B cell (primary cell): ENCODE data around the gene EHD1. TPM values are rescaled to one million over a fixed set of nuclear protein-coding genes. Genes with fewer than 3 reads are reported as not detected.

Experiments used
- ATAC-seq: fragments of 200-7000 bp; cut with Tn5 transposase; one replicate; pipeline ENCODE4 v1.10.0; 2021; ENCODE audit warnings: low read depth, mild to moderate bottlenecking, moderate number of reproducible peaks, moderate library complexity
- CTCF ChIA-PET: fragments of 350-600 bp; sonication (Branson Sonifier 250); formaldehyde crosslinking; loops from one replicate; lab custom pipeline; 2021; ENCODE audit warnings: antibody characterized with exemption, inconsistent platforms; lab: Charles Lee
- POLR2A ChIA-PET: fragments of 350-600 bp; sonication (Branson Sonifier 250); formaldehyde crosslinking; loops from one replicate; lab custom pipeline; 2021; ENCODE audit warnings: antibody characterized with exemption; lab: Charles Lee
- DNase-seq: peaks from one replicate; pipeline ENCODE4 v3.0.0; 2013
- H2AFZ ChIP-seq: 2 replicates; pipeline ENCODE4 v1.6.1; 2012; ENCODE audit warnings: mild to moderate bottlenecking, low read depth, low read length; ENCODE audit not compliant: insufficient read depth, poor library complexity, severe bottlenecking
- H3K27ac ChIP-seq, 2 donors: 1 replicate in 1 of 2; 2 replicates in 1 of 2; pipeline ENCODE4 v1.5.1; 2012 to 2013; ENCODE audit warnings: low read length in 2 of 2, mild to moderate bottlenecking in 2 of 2, moderate library complexity in 1 of 2
- H3K27me3 ChIP-seq, 4 experiments: fragments of 200-600 bp in 1 of 4; sonication (generic) in 1 of 4; replicated peaks in 1 of 4; 1 replicate in 2 of 4; 2 replicates in 2 of 4; pipeline versions ENCODE4 v1.6.1 to v1.7.0; 2013 to 2016; ENCODE audit warnings: low read length in 3 of 4, mild to moderate bottlenecking in 2 of 4, mixed read lengths in 1 of 4, moderate library complexity in 1 of 4; ENCODE audit not compliant: insufficient read depth in 4 of 4, control insufficient read depth in 3 of 4; ENCODE audit errors: control extremely low read depth in 1 of 4
- H3K36me3 ChIP-seq, 2 experiments: replicated peaks in 1 of 2; 1 replicate in 1 of 2; 2 replicates in 1 of 2; pipeline versions ENCODE4 v1.6.1 to v1.7.1; 2013; ENCODE audit warnings: low read length in 1 of 2; ENCODE audit not compliant: insufficient read depth in 2 of 2, control insufficient read depth in 1 of 2; ENCODE audit errors: control extremely low read depth in 1 of 2, extremely low read depth in 1 of 2
- H3K4me1 ChIP-seq, 2 donors: fragments of 200-600 bp in 1 of 2; sonication (generic) in 1 of 2; 1 replicate in 1 of 2; 2 replicates in 1 of 2; pipeline versions ENCODE4 v1.5.1 to v1.6.1; 2013 to 2017; ENCODE audit warnings: low read length in 2 of 2; ENCODE audit not compliant: control insufficient read depth in 2 of 2, insufficient read depth in 2 of 2
- H3K4me2 ChIP-seq: replicated peaks from 2 replicates; pipeline ENCODE3; 2012; ENCODE audit warnings: mild to moderate bottlenecking, low read depth, low read length; ENCODE audit not compliant: poor library complexity, severe bottlenecking
- H3K4me3 ChIP-seq, 5 experiments: fragments of 200-600 bp in 1 of 5; sonication (generic) in 1 of 5; 1 replicate in 3 of 5; 2 replicates in 2 of 5; pipeline versions ENCODE4 v1.5.1 to v1.7.0; 2011 to 2016; ENCODE audit warnings: low read length in 4 of 5, mild to moderate bottlenecking in 4 of 5, low read depth in 2 of 5, control low read depth in 1 of 5, moderate library complexity in 1 of 5; ENCODE audit not compliant: insufficient read depth in 1 of 5; ENCODE audit errors: control extremely low read depth in 1 of 5, extremely low read depth in 1 of 5
- H3K79me2 ChIP-seq: fragments of 200-600 bp; sonication (generic); one replicate; pipeline ENCODE4 v1.6.0; 2016; ENCODE audit warnings: low read length; ENCODE audit not compliant: control insufficient read depth, insufficient read depth
- H3K9ac ChIP-seq: fragments of 200-600 bp; sonication (generic); 2 replicates; pipeline ENCODE4 v1.6.1; 2017; ENCODE audit warnings: mild to moderate bottlenecking, low read length, moderate library complexity
- H3K9me3 ChIP-seq, 3 donors: one replicate each; pipeline versions ENCODE4 v1.6.1 to v1.7.1; 2013; ENCODE audit warnings: low read length in 2 of 3; ENCODE audit not compliant: control insufficient read depth in 2 of 3, insufficient read depth in 1 of 3; ENCODE audit errors: control extremely low read depth in 1 of 3
- H4K20me1 ChIP-seq: 2 replicates; pipeline ENCODE4 v1.6.0; 2012; ENCODE audit warnings: mild to moderate bottlenecking, low read length; ENCODE audit not compliant: insufficient read depth, control insufficient read depth, poor library complexity, severe bottlenecking
- H3K27ac Mint-ChIP-seq: one replicate; pipeline ENCODE4 v1.8.0; 2021; ENCODE audit warnings: mixed read lengths
- H3K27me3 Mint-ChIP-seq: one replicate; pipeline ENCODE4 v1.8.0; 2021; ENCODE audit warnings: mixed read lengths
- H3K4me1 Mint-ChIP-seq: one replicate; pipeline ENCODE4 v1.8.0; 2021; ENCODE audit warnings: mixed read lengths
- H3K4me3 Mint-ChIP-seq: one replicate; pipeline ENCODE4 v1.8.0; 2021; ENCODE audit warnings: mixed read lengths
- H3K9me3 Mint-ChIP-seq: one replicate; pipeline ENCODE4 v1.8.0; 2022; ENCODE audit warnings: mixed read lengths; ENCODE audit not compliant: insufficient read depth
- CTCF ChIP-seq: fragments of 200-600 bp; IDR thresholded peaks from one replicate; pipeline ENCODE4 v1.8.0; 2022; ENCODE audit warnings: antibody characterized with exemption, mild to moderate bottlenecking
- EZH2 ChIP-seq: IDR thresholded peaks from 2 replicates; pipeline ENCODE4 v1.6.1; 2012; ENCODE audit warnings: borderline replicate concordance, low read depth, mild to moderate bottlenecking, moderate library complexity, low read length; ENCODE audit not compliant: insufficient read depth, poor library complexity, severe bottlenecking
- WGBS: methylation state at CpG from one replicate; pipeline ENCODE4 v1.1.5; 2013; ENCODE audit warnings: missing lambda C conversion rate; ENCODE audit not compliant: insufficient coverage; 5-methylcytosine and 5-hydroxymethylcytosine counted together
- intact Hi-C: fragments of 100-400 bp; cut with micrococcal nuclease; formaldehyde crosslinking; loops from one replicate; pipeline ENCODE4 v1.10.0; 2022
- polyA plus RNA-seq: library from polyadenylated mRNA; depleted of rRNA; stranded (reverse); fragments of >200 nt; gene quantifications from 2 replicates; pipeline ENCODE4 v1.2.3, GENCODE V29; 2012
- total RNA-seq, 2 donors: library from RNA; stranded (reverse); fragments of 120-200 nt in 1 of 2; gene quantifications; 1 replicate in 1 of 2; 2 replicates in 1 of 2; pipeline versions ENCODE4 v1.2.3 to v1.2.4, GENCODE V29; 2013 to 2022

Gene EHD1
- total and polyA plus RNA-seq, 2 donors (not counting 1 experiment from before 2014, with no cell fraction given), result 208 to 280 TPM

GRCh38 chr11:64851831-64852351 is 26.5 kb downstream of the EHD1 start:
- Histone ChIP-seq H4K20me1 (peaks cover 10% of the 10 kb centered on the region), H3K9me3 (no peaks in the 10 kb centered on the region), H3K27ac (peak overlapping the region; percentile 90 to 100), H3K79me2 (peaks cover 57% of the 10 kb centered on the region), H3K27me3 (no peaks in the 10 kb centered on the region), H3K36me3 (peaks cover 0 to 37% of the 10 kb centered on the region in 2 experiments), H2AFZ (no peak overlapping the region), H3K4me3 (peak overlapping the region in 3 of 5 experiments; percentile 23 to 59 (median 37)), H3K9ac (peak overlapping the region; percentile 57), H3K4me1 (peaks cover 95 to 100% of the 10 kb centered on the region in 2 donors), H3K4me2 (peak overlapping the region; percentile 76)
- TF ChIP-seq EZH2 (no peak), CTCF (no peak)
- intact Hi-C loops, result loop anchor here (1.0 kb wide), 4 partner anchors 7 to 42 kb away; partner anchors contain the start of gene EHD1
- POLR2A ChIA-PET, result interaction anchor here (0.9 to 8.7 kb wide), 7 partner anchors 8 to 107 kb away, joined by 3 to 158 read pairs (median 19); partner anchors contain the start of genes EHD1 and MEN1
- H3K27ac Mint-ChIP-seq, result peak overlapping the region; percentile 95
- peak; percentile 46 for ATAC-seq
- H3K27me3 Mint-ChIP-seq, result no peaks in the 10 kb centered on the region
- CTCF ChIA-PET, result interaction anchor here (0.8 to 29.2 kb wide), 9 partner anchors 8 to 534 kb away, joined by 3 to 1254 read pairs (median 6); partner anchors contain the start of genes CDC42BPG, EHD1, PRDX5 and TRMT112
- H3K9me3 Mint-ChIP-seq, result no peaks in the 10 kb centered on the region
- WGBS, result 2% methylated on average over 8 of the region's 8 CpGs
- peak overlapping the region; percentile 79 for H3K4me3 Mint-ChIP-seq
- H3K4me1 Mint-ChIP-seq, result peaks cover 94% of the 10 kb centered on the region
- peak; percentile 93 for DNase-seq
